PC-9 (cell line): Measurements from ENCODE around the gene LRCOL1. TPM values are rescaled to one million over a fixed set of nuclear protein-coding genes. Genes with fewer than 3 reads are reported as not detected.

Experiments used
- BruUV-seq: library from RNA; stranded (reverse); fragments of 400-500 nt; replicated peaks from 2 replicates; lab custom pipeline; 2021; lab: Mats Ljungman, UMichigan
- CTCF ChIA-PET: fragments of 300-600 bp; sonication (Branson Sonifier 250); formaldehyde crosslinking; loops from one replicate; lab custom pipeline; 2022; ENCODE audit warnings: antibody characterized with exemption; lab: Charles Lee
- POLR2A ChIA-PET: fragments of 300-600 bp; sonication (Branson Sonifier 250); formaldehyde crosslinking; loops from one replicate; lab custom pipeline; 2022; ENCODE audit warnings: antibody characterized with exemption; ENCODE audit not compliant: unreplicated experiment; lab: Charles Lee
- DNase-seq, 2 experiments: peaks; one replicate each; pipeline versions ENCODE4 v3.0.0 to v3.0.0-alpha.2; 2015 to 2022; ENCODE audit warnings: mixed read lengths in 1 of 2
- H2AFZ ChIP-seq: fragments of 200-600 bp; sonication (generic); 2 replicates; pipeline ENCODE4 v1.8.1; 2017; ENCODE audit warnings: antibody characterized with exemption
- H3F3A ChIP-seq: fragments of 200-600 bp; sonication (generic); 2 replicates; pipeline ENCODE4 v1.8.1; 2017; ENCODE audit warnings: antibody characterized with exemption, mild to moderate bottlenecking, low read depth; ENCODE audit not compliant: insufficient read depth
- H3K27ac ChIP-seq: fragments of 200-600 bp; sonication (generic); 2 replicates; pipeline ENCODE4 v1.6.1; 2016; ENCODE audit warnings: mixed run types
- H3K27me3 ChIP-seq: fragments of 200-600 bp; sonication (generic); 2 replicates; pipeline ENCODE4 v1.6.1; 2016; ENCODE audit warnings: low read depth, mixed run types; ENCODE audit not compliant: insufficient read depth
- H3K36me3 ChIP-seq: fragments of 200-600 bp; sonication (generic); 2 replicates; pipeline ENCODE4 v1.6.1; 2016; ENCODE audit warnings: low read depth, mixed run types
- H3K4me1 ChIP-seq: fragments of 200-600 bp; sonication (generic); replicated peaks from 2 replicates; pipeline ENCODE4 v1.6.1; 2016; ENCODE audit warnings: mixed run types; ENCODE audit not compliant: insufficient read depth
- H3K4me2 ChIP-seq: fragments of 200-600 bp; sonication (generic); 2 replicates; pipeline ENCODE4 v1.6.1; 2017; ENCODE audit warnings: mixed run types
- H3K4me3 ChIP-seq: fragments of 200-600 bp; sonication (generic); 2 replicates; pipeline ENCODE4 v1.6.1; 2016; ENCODE audit warnings: mixed run types
- H3K79me2 ChIP-seq: fragments of 200-600 bp; sonication (generic); 2 replicates; pipeline ENCODE4 v1.6.1; 2017; ENCODE audit warnings: low read depth, mixed run types
- H3K9me2 ChIP-seq: fragments of 200-600 bp; sonication (generic); 2 replicates; pipeline ENCODE4 v1.8.1; 2017; ENCODE audit warnings: mild to moderate bottlenecking; ENCODE audit not compliant: insufficient read depth
- H3K9me3 ChIP-seq: fragments of 200-600 bp; sonication (generic); 2 replicates; pipeline ENCODE4 v1.8.1; 2016; ENCODE audit warnings: low read depth; ENCODE audit not compliant: insufficient read depth
- H4K20me1 ChIP-seq: fragments of 200-600 bp; sonication (generic); 2 replicates; pipeline ENCODE4 v1.8.1; 2017; ENCODE audit not compliant: insufficient read depth
- CTCF ChIP-seq: fragments of 200-600 bp; sonication (generic); conservative IDR thresholded peaks from 2 replicates; pipeline ENCODE4 v1.6.1; 2017; ENCODE audit warnings: mixed run types, antibody characterized with exemption, mild to moderate bottlenecking, moderate library complexity
- EZH2 ChIP-seq: fragments of 200-600 bp; sonication (generic); IDR thresholded peaks from 2 replicates; pipeline ENCODE4 v1.8.0; 2017; ENCODE audit warnings: antibody characterized with exemption, low read depth
- intact Hi-C: fragments of 100-400 bp; cut with micrococcal nuclease; formaldehyde crosslinking; loops from one replicate; pipeline ENCODE4 v1.10.0; 2022; ENCODE audit not compliant: unreplicated experiment
- total RNA-seq: library from RNA; stranded (reverse); gene quantifications from 2 replicates; pipeline ENCODE4 v1.2.3, GENCODE V29; 2021

LRCOL1 gene
- total RNA-seq, 1 experiment from 2014 or later, result not detected

GRCh38 chr12:132629330-132629729 lies 18.9 kb upstream of the LRCOL1 start:
- POLR2A ChIA-PET, result no interaction called here
- Histone ChIP-seq H4K20me1 (no peaks in the 10 kb centered on the region), H2AFZ (no peak overlapping the region), H3K36me3 (peaks cover 5% of the 10 kb centered on the region; the same call in 1 of the 2 replicates), H3K4me2 (no peak overlapping the region), H3K9me2 (no peaks in the 10 kb centered on the region), H3K27ac (no peak overlapping the region), H3K9me3 (no peaks in the 10 kb centered on the region), H3K4me1 (peaks cover 3% of the 10 kb centered on the region), H3K4me3 (no peak overlapping the region), H3K79me2 (no peaks in the 10 kb centered on the region), H3K27me3 (no peaks in the 10 kb centered on the region), H3F3A (peaks cover 2% of the 10 kb centered on the region; the same call in 1 of the 2 replicates)
- intact Hi-C loops, result no loop called here
- no TSS peak for BruUV-seq
- TF ChIP-seq CTCF (no peak), EZH2 (no peak)
- DNase-seq, result no peak
- CTCF ChIA-PET, result no interaction called here

- H3K27ac ChIP-seq, result no peak overlapping the region
- H3K9me2 ChIP-seq, result no peaks in the 10 kb centered on the region
- no peaks in the 10 kb centered on the region for H3K27me3 ChIP-seq
- no peak overlapping the region for H3K4me3 ChIP-seq
- no TSS peak for BruUV-seq
- H3K4me1 ChIP-seq, result peaks cover 30% of the 10 kb centered on the region
- CTCF ChIA-PET, result no interaction called here
- H3K79me2 ChIP-seq, result no peaks in the 10 kb centered on the region
- H3K36me3 ChIP-seq, result 0 out of 2 replicates have a peak, but pooled peaks cover 3% of the 10 kb centered on the region
- POLR2A ChIA-PET, result no interaction called here
- peaks cover 24% of the 10 kb centered on the region for H3F3A ChIP-seq
- DNase-seq, result no peak
- no peaks in the 10 kb centered on the region for H3K9me3 ChIP-seq
- no peak overlapping the region for H3K4me2 ChIP-seq
- intact Hi-C loops, result no loop called here
- H2AFZ ChIP-seq, result no peak overlapping the region
- TF ChIP-seq CTCF, result no peak
- no peak for TF ChIP-seq EZH2
- H4K20me1 ChIP-seq, result 0 out of 2 replicates have a peak, but pooled peaks cover 6% of the 10 kb centered on the region
These were observed 15.5 kb upstream of the LRCOL1 start for GRCh38 chr12:132625731-132626430.

- H2AFZ ChIP-seq, result no peak overlapping the region
- intact Hi-C loops, result no loop called here
- peaks cover 24% of the 10 kb centered on the region for H3F3A ChIP-seq
- no peaks in the 10 kb centered on the region for H3K9me2 ChIP-seq
- H3K9me3 ChIP-seq, result no peaks in the 10 kb centered on the region
- BruUV-seq, result no TSS peak
- no peak overlapping the region for H3K27ac ChIP-seq
- H3K4me1 ChIP-seq, result peaks cover 30% of the 10 kb centered on the region
- no peak overlapping the region for H3K4me3 ChIP-seq
- POLR2A ChIA-PET, result no interaction called here
- no peaks in the 10 kb centered on the region for H3K36me3 ChIP-seq
- CTCF ChIA-PET, result no interaction called here
- H3K27me3 ChIP-seq, result no peaks in the 10 kb centered on the region
- 0 out of 2 replicates have a peak, but pooled peaks cover 6% of the 10 kb centered on the region for H4K20me1 ChIP-seq
- H3K79me2 ChIP-seq, result no peaks in the 10 kb centered on the region
- TF ChIP-seq CTCF, result no peak
- no peak for TF ChIP-seq EZH2
- no peak for DNase-seq
- H3K4me2 ChIP-seq, result no peak overlapping the region
These were observed 14.7 kb upstream of the LRCOL1 start for GRCh38 chr12:132624910-132625630.
